Mucosa of rectum (tissue), 2 donors: Measurements from ENCODE around the gene CRELD1.
"Not testable (repeated sequence)": the region's sequence is repeated elsewhere in the genome, so short reads cannot be mapped to it uniquely, and the experiment has no call there.

ENCODE experiments used
- H3K27ac ChIP-seq, 2 donors: one replicate each; pipeline ENCODE4 v1.7.0; 2013; ENCODE audit warnings: inconsistent platforms in 2 of 2, low read depth in 2 of 2, low read length in 2 of 2
- H3K27me3 ChIP-seq, 2 donors: one replicate each; pipeline ENCODE4 v1.7.0; 2013; ENCODE audit warnings: low read length in 2 of 2; ENCODE audit not compliant: control insufficient read depth in 2 of 2, insufficient read depth in 2 of 2
- H3K36me3 ChIP-seq, 2 donors: one replicate each; pipeline ENCODE4 v1.7.0; 2013; ENCODE audit warnings: low read length in 2 of 2; ENCODE audit not compliant: control insufficient read depth in 2 of 2, insufficient read depth in 2 of 2
- H3K4me1 ChIP-seq, 2 donors: one replicate each; pipeline ENCODE4 v1.7.0; 2013; ENCODE audit warnings: low read length in 2 of 2, mild to moderate bottlenecking in 1 of 2; ENCODE audit not compliant: control insufficient read depth in 2 of 2, insufficient read depth in 2 of 2
- H3K4me3 ChIP-seq, 2 donors: one replicate each; pipeline ENCODE4 v1.7.0; 2013; ENCODE audit warnings: low read length in 2 of 2
- H3K9ac ChIP-seq, 2 donors: one replicate each; pipeline ENCODE4 v1.7.0; 2013; ENCODE audit warnings: low read length in 2 of 2, low read depth in 1 of 2, mild to moderate bottlenecking in 1 of 2
- H3K9me3 ChIP-seq, 2 donors: one replicate each; pipeline ENCODE4 v1.7.0; 2013; ENCODE audit warnings: low read length in 2 of 2; ENCODE audit not compliant: control insufficient read depth in 2 of 2
- donor health status: healthy.
- donor health status: Normal muscosa, but diverticular disease.

Gene CRELD1

GRCh38 chr3:9934235-9934621 lies 594 bp downstream of the CRELD1 start:
- Histone ChIP-seq H3K9me3 (no peaks in the 10 kb centered on the region), H3K4me1 (peaks cover 18 to 23% of the 10 kb centered on the region in 2 donors), H3K36me3 (peaks cover 15 to 16% of the 10 kb centered on the region in 2 donors), H3K4me3 (peak overlapping the region; percentile 94 to 98), H3K27ac (peak overlapping the region; percentile 94 to 96), H3K27me3 (no peaks in the 10 kb centered on the region), H3K9ac (peak overlapping the region; percentile 89 to 95)

GRCh38 chr3:9934993-9935392 lies 1.4 kb downstream of the CRELD1 start:
- Histone ChIP-seq H3K4me1 (peaks cover 18 to 23% of the 10 kb centered on the region in 2 donors), H3K36me3 (peaks cover 14 to 15% of the 10 kb centered on the region in 2 donors), H3K4me3 (peak overlapping the region in 1 of 2 donors; percentile 94), H3K9me3 (no peaks in the 10 kb centered on the region), H3K27ac (no peak overlapping the region), H3K9ac (peak overlapping the region in 1 of 2 donors; percentile 95), H3K27me3 (no peaks in the 10 kb centered on the region)

- Histone ChIP-seq H3K36me3 (peaks cover 14 to 17% of the 10 kb centered on the region in 2 donors), H3K27me3 (no peaks in the 10 kb centered on the region), H3K4me3 (no peak overlapping the region), H3K27ac (no peak overlapping the region), H3K4me1 (peaks cover 18 to 23% of the 10 kb centered on the region in 2 donors), H3K9ac (no peak overlapping the region), H3K9me3 (no peaks in the 10 kb centered on the region)
Measured at GRCh38 chr3:9935966-9936510, 2.4 kb downstream of the CRELD1 start.

GRCh38 chr3:9937486-9938238 lies 4.0 kb downstream of the CRELD1 start:
- Histone ChIP-seq H3K27ac (no peak overlapping the region), H3K9ac (no peak overlapping the region)

GRCh38 chr3:9938966-9939365 lies 5.3 kb downstream of the CRELD1 start:
- H3K27ac ChIP-seq: no peak overlapping the region
- H3K9ac ChIP-seq: no peak overlapping the region
- H3K9me3 ChIP-seq: no peaks in the 10 kb centered on the region
- no peaks in the 10 kb centered on the region for H3K27me3 ChIP-seq
- H3K4me1 ChIP-seq: peaks cover 12 to 14% of the 10 kb centered on the region in 2 donors
- H3K36me3 ChIP-seq: peaks cover 26 to 30% of the 10 kb centered on the region in 2 donors
- no peak overlapping the region for H3K4me3 ChIP-seq

More at GRCh38 chr3:9937486-9938238, 4.0 kb downstream of the CRELD1 start:
- no peak overlapping the region for H3K4me3 ChIP-seq
- no peaks in the 10 kb centered on the region for H3K9me3 ChIP-seq
- H3K4me1 ChIP-seq: peaks cover 15 to 19% of the 10 kb centered on the region in 2 donors
- H3K36me3 ChIP-seq: peaks cover 20 to 24% of the 10 kb centered on the region in 2 donors
- no peaks in the 10 kb centered on the region for H3K27me3 ChIP-seq

- H3K27ac ChIP-seq, H3K4me3 ChIP-seq, H3K27me3 ChIP-seq, H3K9me3 ChIP-seq, H3K9ac ChIP-seq, H3K4me1 ChIP-seq: not testable (repeated sequence)
- H3K36me3 ChIP-seq: peaks cover 30 to 31% of the 10 kb centered on the region in 2 donors
Measured at GRCh38 chr3:9939906-9940305, 6.3 kb downstream of the CRELD1 start.

GRCh38 chr3:9940746-9941145 lies 7.1 kb downstream of the CRELD1 start:
- Histone ChIP-seq H3K27ac (no peak overlapping the region), H3K36me3 (peaks cover 30 to 31% of the 10 kb centered on the region in 2 donors), H3K4me3 (no peak overlapping the region)

GRCh38 chr3:9942164-9942563 lies 8.5 kb downstream of the CRELD1 start:
- Histone ChIP-seq H3K4me1 (peaks cover 0 to 3% of the 10 kb centered on the region in 2 donors), H3K9me3 (no peaks in the 10 kb centered on the region), H3K36me3 (peaks cover 22 to 26% of the 10 kb centered on the region in 2 donors), H3K9ac (no peak overlapping the region), H3K4me3 (no peak overlapping the region), H3K27ac (no peak overlapping the region), H3K27me3 (no peaks in the 10 kb centered on the region)

More at GRCh38 chr3:9940746-9941145, 7.1 kb downstream of the CRELD1 start:
- H3K27me3 ChIP-seq: no peaks in the 10 kb centered on the region
- H3K9me3 ChIP-seq: no peaks in the 10 kb centered on the region
- no peaks in the 10 kb centered on the region for H3K4me1 ChIP-seq
- no peak overlapping the region for H3K9ac ChIP-seq

- Histone ChIP-seq H3K4me1 (peaks cover 0 to 9% of the 10 kb centered on the region in 2 donors), H3K27ac (no peak overlapping the region), H3K36me3 (peaks cover 19 to 21% of the 10 kb centered on the region in 2 donors), H3K9ac (no peak overlapping the region), H3K4me3 (no peak overlapping the region), H3K9me3 (no peaks in the 10 kb centered on the region), H3K27me3 (no peaks in the 10 kb centered on the region)
Measured at GRCh38 chr3:9942934-9943690, 9.5 kb downstream of the CRELD1 start.

GRCh38 chr3:9944271-9944670 lies 10.6 kb downstream of the CRELD1 start:
- no peaks in the 10 kb centered on the region for H3K27me3 ChIP-seq
- H3K36me3 ChIP-seq: peaks cover 18 to 19% of the 10 kb centered on the region in 2 donors

More at GRCh38 chr3:9944271-9944670, 10.6 kb downstream of the CRELD1 start:
- Histone ChIP-seq H3K9me3 (no peaks in the 10 kb centered on the region), H3K27ac (no peak overlapping the region), H3K4me3 (no peak overlapping the region), H3K9ac (no peak overlapping the region), H3K4me1 (peaks cover 0 to 10% of the 10 kb centered on the region in 2 donors)
